Measurements from ENCODE around the gene GCN1. TPM values are rescaled to one million over a fixed set of nuclear protein-coding genes. Genes with fewer than 3 reads are reported as not detected.

The GCN1 gene
- total and polyA plus RNA-seq, 2 donors (not counting 1 experiment from before 2014, with no cell fraction given): 30.8 to 93.1 TPM

DNA sequence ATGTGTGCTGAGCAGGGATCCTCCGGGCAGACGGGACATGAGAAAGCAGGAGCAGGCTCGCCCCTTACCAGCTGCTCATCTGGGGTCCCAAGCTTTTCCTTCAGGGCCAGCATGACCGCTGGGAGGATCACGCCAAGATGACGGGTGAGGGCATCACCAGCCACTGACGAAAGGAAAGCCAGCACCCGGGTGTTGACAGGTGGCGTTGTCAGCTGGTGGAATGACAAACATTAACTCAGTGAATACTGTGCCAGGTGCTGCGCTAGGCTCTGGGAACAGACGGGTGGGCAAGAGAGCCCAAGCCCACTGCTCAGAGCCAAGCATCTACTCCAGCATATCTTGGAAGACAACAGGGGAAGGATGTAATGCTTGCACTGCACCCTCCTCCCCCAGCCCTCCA lies 56.7 kb downstream of the GCN1 start:
- H3K9ac ChIP-seq (ENCODE audit: insufficient read depth, low read length): no peak overlapping the region
- H3K27me3 ChIP-seq (ENCODE audit: control insufficient read depth, insufficient read depth, low read length): no peaks in the 10 kb centered on the region
- no peak for TF ChIP-seq EZH2 (IDR thresholded peaks at IDR 0.05; ENCODE audit: low read length, missing control alignments)
- TF ChIP-seq, protein P1, sequence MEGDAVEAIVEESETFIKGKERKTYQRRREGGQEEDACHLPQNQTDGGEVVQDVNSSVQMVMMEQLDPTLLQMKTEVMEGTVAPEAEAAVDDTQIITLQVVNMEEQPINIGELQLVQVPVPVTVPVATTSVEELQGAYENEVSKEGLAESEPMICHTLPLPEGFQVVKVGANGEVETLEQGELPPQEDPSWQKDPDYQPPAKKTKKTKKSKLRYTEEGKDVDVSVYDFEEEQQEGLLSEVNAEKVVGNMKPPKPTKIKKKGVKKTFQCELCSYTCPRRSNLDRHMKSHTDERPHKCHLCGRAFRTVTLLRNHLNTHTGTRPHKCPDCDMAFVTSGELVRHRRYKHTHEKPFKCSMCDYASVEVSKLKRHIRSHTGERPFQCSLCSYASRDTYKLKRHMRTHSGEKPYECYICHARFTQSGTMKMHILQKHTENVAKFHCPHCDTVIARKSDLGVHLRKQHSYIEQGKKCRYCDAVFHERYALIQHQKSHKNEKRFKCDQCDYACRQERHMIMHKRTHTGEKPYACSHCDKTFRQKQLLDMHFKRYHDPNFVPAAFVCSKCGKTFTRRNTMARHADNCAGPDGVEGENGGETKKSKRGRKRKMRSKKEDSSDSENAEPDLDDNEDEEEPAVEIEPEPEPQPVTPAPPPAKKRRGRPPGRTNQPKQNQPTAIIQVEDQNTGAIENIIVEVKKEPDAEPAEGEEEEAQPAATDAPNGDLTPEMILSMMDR (conservative IDR thresholded peaks at IDR 0.05 in 1 of 2, IDR thresholded peaks at IDR 0.05 in 1 of 2; ENCODE audit: low read depth in 1 of 2, low read length in 2 of 2): no peak
- H3K4me3 ChIP-seq (replicated peaks in 1 of 4; ENCODE audit: control extremely low read depth in 1 of 4, insufficient read depth in 1 of 4, low read depth in 3 of 4, low read length in 4 of 4): no peak overlapping the region
- H2AFZ ChIP-seq (ENCODE audit: low read length): no peak overlapping the region
- H3K79me2 ChIP-seq (ENCODE audit: control insufficient read depth, insufficient read depth, low read length): no peaks in the 10 kb centered on the region
- DNase-seq (ENCODE audit: low read depth in 2 of 2): no peak
- H3K27ac ChIP-seq (ENCODE audit: insufficient read depth, low read length): no peak overlapping the region
- H4K20me1 ChIP-seq (ENCODE audit: control insufficient read depth, extremely low read depth, insufficient read depth, low read length): no peaks in the 10 kb centered on the region
- H3K4me2 ChIP-seq (ENCODE audit: extremely low read depth, insufficient read depth, low read length): no peak overlapping the region
- H3K9me3 ChIP-seq (ENCODE audit: control insufficient read depth, insufficient read depth, low read depth, low read length): no peaks in the 10 kb centered on the region
- peaks cover 55% of the 10 kb centered on the region for H3K36me3 ChIP-seq (ENCODE audit: control insufficient read depth, insufficient read depth, low read length)
- no peaks in the 10 kb centered on the region for H3K4me1 ChIP-seq (ENCODE audit: control insufficient read depth, extremely low read depth, insufficient read depth, low read length)

DNA sequence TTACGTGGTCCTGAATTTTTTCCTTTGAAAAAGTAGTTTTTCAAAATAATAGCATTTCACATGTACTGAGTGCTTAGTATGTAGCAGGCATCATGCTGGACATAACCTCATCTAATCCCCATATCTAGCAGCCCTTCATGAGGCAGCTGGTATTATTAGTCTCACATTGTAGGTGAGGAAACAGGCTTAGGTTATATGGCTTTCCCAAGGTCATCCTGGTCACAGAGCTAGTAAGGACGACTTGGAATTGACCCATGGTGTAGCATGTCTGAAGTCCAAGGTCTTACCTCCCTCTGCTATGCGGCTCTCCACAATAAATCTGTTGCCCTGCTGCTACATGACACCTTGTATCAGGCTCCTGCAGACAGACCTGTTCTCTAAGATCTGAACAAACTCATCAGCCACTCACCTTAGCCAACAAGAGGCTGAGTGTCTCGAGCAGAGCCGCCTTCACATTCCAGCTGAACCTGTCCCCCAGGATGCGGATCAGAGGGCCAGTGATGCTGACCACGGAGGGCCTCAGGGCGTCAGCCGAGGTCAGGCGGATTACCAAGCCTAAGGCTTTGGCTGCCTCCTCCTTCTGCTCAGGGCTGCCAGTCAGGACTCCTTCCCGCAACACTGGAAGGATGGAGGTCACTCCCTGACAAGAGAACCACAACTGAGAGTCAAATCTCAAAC lies 58.3 kb downstream of the GCN1 start:
- no peaks in the 10 kb centered on the region for H3K79me2 ChIP-seq (ENCODE audit: control insufficient read depth, insufficient read depth, low read length)
- H2AFZ ChIP-seq (ENCODE audit: low read length): no peak overlapping the region
- peaks cover 52% of the 10 kb centered on the region for H3K36me3 ChIP-seq (ENCODE audit: control insufficient read depth, insufficient read depth, low read length)
- TF ChIP-seq, protein P1 (conservative IDR thresholded peaks at IDR 0.05 in 1 of 2, IDR thresholded peaks at IDR 0.05 in 1 of 2; ENCODE audit: low read depth in 1 of 2, low read length in 2 of 2): no peak
- no peak for TF ChIP-seq EZH2 (IDR thresholded peaks at IDR 0.05; ENCODE audit: low read length, missing control alignments)
- no peaks in the 10 kb centered on the region for H3K4me1 ChIP-seq (ENCODE audit: control insufficient read depth, extremely low read depth, insufficient read depth, low read length)
- H3K9ac ChIP-seq (ENCODE audit: insufficient read depth, low read length): no peak overlapping the region
- DNase-seq (ENCODE audit: low read depth in 2 of 2): no peak
- H3K27ac ChIP-seq (ENCODE audit: insufficient read depth, low read length): no peak overlapping the region
- no peak overlapping the region for H3K4me3 ChIP-seq (replicated peaks in 1 of 4; ENCODE audit: control extremely low read depth in 1 of 4, insufficient read depth in 1 of 4, low read depth in 3 of 4, low read length in 4 of 4)
- H3K4me2 ChIP-seq (ENCODE audit: extremely low read depth, insufficient read depth, low read length): no peak overlapping the region
- H3K27me3 ChIP-seq (ENCODE audit: control insufficient read depth, insufficient read depth, low read length): no peaks in the 10 kb centered on the region
- no peaks in the 10 kb centered on the region for H3K9me3 ChIP-seq (ENCODE audit: control insufficient read depth, insufficient read depth, low read depth, low read length)
- H4K20me1 ChIP-seq (ENCODE audit: control insufficient read depth, extremely low read depth, insufficient read depth, low read length): no peaks in the 10 kb centered on the region

DNA sequence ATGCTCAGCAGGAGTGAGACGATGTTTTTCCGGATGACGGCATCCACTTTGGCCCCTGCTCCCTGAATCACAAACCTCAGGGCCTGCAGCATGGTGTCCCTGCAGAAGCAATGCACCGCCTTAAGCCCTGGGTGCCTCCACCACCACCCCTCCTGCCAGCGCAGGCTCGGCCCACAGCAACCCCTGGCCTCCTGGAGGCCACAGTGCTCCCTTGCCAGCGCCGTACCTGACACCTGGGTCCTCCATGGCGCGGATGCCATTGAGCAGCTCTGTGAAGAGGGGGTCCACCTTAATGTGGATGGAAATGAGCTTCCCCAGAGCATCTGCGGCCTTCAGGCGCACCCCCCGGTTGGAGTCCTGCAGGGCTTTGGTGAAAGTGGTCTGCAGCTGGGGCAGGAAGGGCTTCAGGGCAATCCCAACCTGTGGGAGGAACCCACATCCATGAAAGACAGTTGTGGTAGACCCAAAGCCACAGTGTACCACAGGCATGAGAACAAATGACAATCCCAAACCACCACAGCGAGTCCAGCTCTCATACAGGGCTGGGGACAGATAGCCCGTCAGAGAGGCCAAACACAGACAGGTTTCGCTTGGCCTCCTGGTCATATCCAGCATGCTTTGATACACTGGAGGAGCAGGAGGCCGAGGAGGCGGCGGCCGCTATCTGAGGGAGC lies 60.1 kb downstream of the GCN1 start:
- no peak for DNase-seq (ENCODE audit: low read depth in 2 of 2)
- no peaks in the 10 kb centered on the region for H4K20me1 ChIP-seq (ENCODE audit: control insufficient read depth, extremely low read depth, insufficient read depth, low read length)
- H3K4me3 ChIP-seq (replicated peaks in 1 of 4; ENCODE audit: control extremely low read depth in 1 of 4, insufficient read depth in 1 of 4, low read depth in 3 of 4, low read length in 4 of 4): no peak overlapping the region
- H3K4me2 ChIP-seq (ENCODE audit: extremely low read depth, insufficient read depth, low read length): no peak overlapping the region
- H3K27me3 ChIP-seq (ENCODE audit: control insufficient read depth, insufficient read depth, low read length): no peaks in the 10 kb centered on the region
- no peaks in the 10 kb centered on the region for H3K9me3 ChIP-seq (ENCODE audit: control insufficient read depth, insufficient read depth, low read depth, low read length)
- H3K9ac ChIP-seq (ENCODE audit: insufficient read depth, low read length): no peak overlapping the region
- no peaks in the 10 kb centered on the region for H3K4me1 ChIP-seq (ENCODE audit: control insufficient read depth, extremely low read depth, insufficient read depth, low read length)
- peaks cover 55% of the 10 kb centered on the region for H3K36me3 ChIP-seq (ENCODE audit: control insufficient read depth, insufficient read depth, low read length)
- H2AFZ ChIP-seq (ENCODE audit: low read length): no peak overlapping the region
- TF ChIP-seq EZH2 (IDR thresholded peaks at IDR 0.05; ENCODE audit: low read length, missing control alignments): no peak
- TF ChIP-seq, protein P1 (conservative IDR thresholded peaks at IDR 0.05 in 1 of 2, IDR thresholded peaks at IDR 0.05 in 1 of 2; ENCODE audit: low read depth in 1 of 2, low read length in 2 of 2): no peak
- no peaks in the 10 kb centered on the region for H3K79me2 ChIP-seq (ENCODE audit: control insufficient read depth, insufficient read depth, low read length)
- H3K27ac ChIP-seq (ENCODE audit: insufficient read depth, low read length): no peak overlapping the region
